Trophoblast cell (in vitro differentiated cells and primary cell): ENCODE data around the gene STARD7.
"Not testable (repeated sequence)": the region's sequence is repeated elsewhere in the genome, so short reads cannot be mapped to it uniquely, and the experiment has no call there.

Experiments
- DNase-seq, 2 donors: peaks; one replicate each; pipeline ENCODE4 v3.0.0-alpha.2; 2016
- H2AFZ ChIP-seq: 2 replicates; pipeline ENCODE4 v1.6.1; 2013; ENCODE audit warnings: low read length, moderate library complexity, mild to moderate bottlenecking; ENCODE audit not compliant: insufficient read depth, poor library complexity
- H2AK5ac ChIP-seq: 2 replicates; pipeline ENCODE4 v1.6.1; 2013; ENCODE audit warnings: mild to moderate bottlenecking, low read length
- H2BK120ac ChIP-seq: 2 replicates; pipeline ENCODE4 v1.6.1; 2013; ENCODE audit warnings: low read length, mild to moderate bottlenecking, moderate library complexity; ENCODE audit not compliant: insufficient read depth, poor library complexity
- H2BK12ac ChIP-seq: 2 replicates; pipeline ENCODE4 v1.6.1; 2013; ENCODE audit warnings: mild to moderate bottlenecking, low read length, moderate library complexity
- H2BK5ac ChIP-seq: 2 replicates; pipeline ENCODE4 v1.6.1; 2013; ENCODE audit warnings: low read length, low read depth, moderate library complexity, mild to moderate bottlenecking; ENCODE audit not compliant: poor library complexity
- H3K14ac ChIP-seq: 2 replicates; pipeline ENCODE4 v1.6.1; 2013; ENCODE audit warnings: mild to moderate bottlenecking, low read length
- H3K18ac ChIP-seq: 2 replicates; pipeline ENCODE4 v1.6.1; 2013; ENCODE audit warnings: mild to moderate bottlenecking, low read length
- H3K23ac ChIP-seq: 2 replicates; pipeline ENCODE4 v1.6.1; 2013; ENCODE audit warnings: low read length
- H3K27ac ChIP-seq: 2 replicates; pipeline ENCODE4 v1.5.1; 2013; ENCODE audit warnings: low read depth, mild to moderate bottlenecking, inconsistent platforms, low read length, moderate library complexity
- H3K27me3 ChIP-seq: 2 replicates; pipeline ENCODE4 v1.6.1; 2013; ENCODE audit warnings: inconsistent platforms, mild to moderate bottlenecking, low read length, moderate library complexity; ENCODE audit not compliant: insufficient read depth
- H3K36me3 ChIP-seq, 2 experiments: 1 replicate in 1 of 2; 2 replicates in 1 of 2; pipeline ENCODE4 v1.6.1; 2013; ENCODE audit warnings: low read length in 2 of 2, mild to moderate bottlenecking in 2 of 2, moderate library complexity in 1 of 2; ENCODE audit not compliant: insufficient read depth in 2 of 2, control insufficient read depth in 1 of 2
- H3K4ac ChIP-seq: 2 replicates; pipeline ENCODE4 v1.6.1; 2013; ENCODE audit warnings: low read depth, mild to moderate bottlenecking, low read length, moderate library complexity
- H3K4me1 ChIP-seq, 2 experiments: 1 replicate in 1 of 2; 2 replicates in 1 of 2; pipeline ENCODE4 v1.6.1; 2013; ENCODE audit warnings: low read length in 2 of 2, mild to moderate bottlenecking in 2 of 2, moderate library complexity in 1 of 2; ENCODE audit not compliant: insufficient read depth in 2 of 2, control insufficient read depth in 1 of 2
- H3K4me2 ChIP-seq: 2 replicates; pipeline ENCODE4 v1.6.1; 2013; ENCODE audit warnings: inconsistent platforms, mild to moderate bottlenecking, low read length, moderate library complexity
- H3K4me3 ChIP-seq: 2 replicates; pipeline ENCODE4 v1.5.1; 2013; ENCODE audit warnings: mild to moderate bottlenecking, low read depth, low read length, inconsistent platforms
- H3K79me1 ChIP-seq: one replicate; pipeline ENCODE4 v1.6.1; 2013; ENCODE audit warnings: low read length
- H3K79me2 ChIP-seq: 2 replicates; pipeline ENCODE4 v1.6.1; 2013; ENCODE audit warnings: low read length, mild to moderate bottlenecking; ENCODE audit not compliant: control insufficient read depth, insufficient read depth, poor library complexity
- H3K9ac ChIP-seq: 2 replicates; pipeline ENCODE4 v1.6.1; 2013; ENCODE audit warnings: mild to moderate bottlenecking, low read length
- H3K9me3 ChIP-seq: 2 replicates; pipeline ENCODE4 v1.6.1; 2013; ENCODE audit warnings: low read depth, mild to moderate bottlenecking, control low read depth, inconsistent platforms, low read length; ENCODE audit not compliant: insufficient read depth
- H4K12ac ChIP-seq: 2 replicates; pipeline ENCODE4 v1.6.1; 2013; ENCODE audit warnings: low read depth, mild to moderate bottlenecking, low read length, moderate library complexity
- H4K8ac ChIP-seq: 2 replicates; pipeline ENCODE4 v1.6.1; 2013; ENCODE audit warnings: low read depth, mild to moderate bottlenecking, low read length, moderate library complexity
- H4K91ac ChIP-seq: one replicate; pipeline ENCODE4 v1.6.1; 2013; ENCODE audit warnings: low read depth, mild to moderate bottlenecking, low read length, moderate library complexity
- WGBS: extraction: QIAGEN DNeasy Blood & Tissue Kit; methylation state at CpG from one replicate; pipeline ENCODE4 v1.1.7; 2013; ENCODE audit warnings: missing lambda C conversion rate; ENCODE audit not compliant: insufficient read length, insufficient coverage; ENCODE audit errors: extremely low coverage; 5-methylcytosine and 5-hydroxymethylcytosine counted together

STARD7 gene

GRCh38 chr2:96225016-96225533 lies 16.4 kb upstream of the STARD7 start:
- Histone ChIP-seq H3K18ac (no peak overlapping the region), H3K79me1 (no peaks in the 10 kb centered on the region), H4K91ac (no peak overlapping the region), H4K8ac (no peak overlapping the region), H3K79me2 (no peaks in the 10 kb centered on the region), H2BK120ac (no peak overlapping the region), H3K23ac (no peak overlapping the region), H3K4me3 (no peak overlapping the region), H2AK5ac (no peak overlapping the region), H3K9ac (no peak overlapping the region), H2BK12ac (no peak overlapping the region), H2BK5ac (no peak overlapping the region), H3K14ac (no peak overlapping the region), H2AFZ (no peak overlapping the region), H3K27me3 (no peaks in the 10 kb centered on the region), H3K9me3 (no peaks in the 10 kb centered on the region), H3K4me1 (no peaks in the 10 kb centered on the region), H3K27ac (no peak overlapping the region), H3K4ac (no peak overlapping the region), H4K12ac (no peak overlapping the region), H3K4me2 (no peak overlapping the region), H3K36me3 (peaks cover 0 to 2% of the 10 kb centered on the region in 2 experiments)
- no CpG with 5 or more reads among the region's 3 CpGs for WGBS
- DNase-seq, result peak; percentile 12 to 26

- not testable (repeated sequence) for H3K14ac ChIP-seq, H3K4me3 ChIP-seq, H2BK5ac ChIP-seq, DNase-seq, H3K9ac ChIP-seq, H3K79me2 ChIP-seq, H3K36me3 ChIP-seq, H3K27me3 ChIP-seq, H2BK120ac ChIP-seq, H3K79me1 ChIP-seq, H4K91ac ChIP-seq, H3K27ac ChIP-seq, H2BK12ac ChIP-seq, H4K8ac ChIP-seq, H3K9me3 ChIP-seq, H3K23ac ChIP-seq, H4K12ac ChIP-seq, H3K18ac ChIP-seq, H3K4ac ChIP-seq, H3K4me2 ChIP-seq, H2AFZ ChIP-seq, H2AK5ac ChIP-seq, H3K4me1 ChIP-seq
- no CpG with 5 or more reads among the region's 1 CpG for WGBS
Measured at GRCh38 chr2:96221106-96221505, 12.5 kb upstream of the STARD7 start.

- H3K79me1 ChIP-seq, H3K14ac ChIP-seq, H2BK12ac ChIP-seq, H3K79me2 ChIP-seq, H2BK120ac ChIP-seq, H3K4me3 ChIP-seq, H4K8ac ChIP-seq, DNase-seq, H4K12ac ChIP-seq, H3K36me3 ChIP-seq, H3K27me3 ChIP-seq, H3K9me3 ChIP-seq, H2BK5ac ChIP-seq, H2AK5ac ChIP-seq, H3K4me1 ChIP-seq, H3K9ac ChIP-seq, H3K23ac ChIP-seq, H3K4ac ChIP-seq, H3K27ac ChIP-seq, H3K4me2 ChIP-seq, H4K91ac ChIP-seq, H2AFZ ChIP-seq, H3K18ac ChIP-seq: not testable (repeated sequence)
- no CpG with 5 or more reads among the region's 4 CpGs for WGBS
Measured at GRCh38 chr2:96219959-96220358, 11.3 kb upstream of the STARD7 start.

GRCh38 chr2:96218508-96219131 lies 10.0 kb upstream of the STARD7 start:
- H3K23ac ChIP-seq, result no peak overlapping the region
- H3K4me1 ChIP-seq, result no peaks in the 10 kb centered on the region
- H3K27me3 ChIP-seq, result no peaks in the 10 kb centered on the region
- no peaks in the 10 kb centered on the region for H3K79me1 ChIP-seq
- H2BK5ac ChIP-seq, result no peak overlapping the region
- H4K12ac ChIP-seq, result no peak overlapping the region
- no peak overlapping the region for H2AFZ ChIP-seq
- no peak overlapping the region for H3K27ac ChIP-seq
- DNase-seq, result no peak
- H3K79me2 ChIP-seq, result no peaks in the 10 kb centered on the region
- no peak overlapping the region for H3K4me3 ChIP-seq
- H2BK12ac ChIP-seq, result no peak overlapping the region
- no peak overlapping the region for H4K8ac ChIP-seq
- H3K9me3 ChIP-seq, result no peaks in the 10 kb centered on the region
- no peak overlapping the region for H2AK5ac ChIP-seq
- H3K4ac ChIP-seq, result no peak overlapping the region
- H4K91ac ChIP-seq, result no peak overlapping the region
- WGBS, result no CpG with 5 or more reads among the region's 13 CpGs
- no peak overlapping the region for H3K14ac ChIP-seq
- H3K9ac ChIP-seq, result no peak overlapping the region
- H2BK120ac ChIP-seq, result no peak overlapping the region
- no peak overlapping the region for H3K4me2 ChIP-seq
- H3K36me3 ChIP-seq, result no peaks in the 10 kb centered on the region
- no peak overlapping the region for H3K18ac ChIP-seq
